Measurements from ENCODE around the gene STUB1. TPM values are rescaled to one million over a fixed set of nuclear protein-coding genes. Genes with fewer than 3 reads are reported as not detected.
A peak's percentile ranks its signal among the peaks of the same experiment; 100 is the strongest.

Gene STUB1
- total and polyA plus RNA-seq, 10 of the 15 experiments (the other 5 are each of a cell fraction or from before 2014, with no cell fraction given), result 4.2 to 136 (median 67.1) TPM

GRCh38 chr16:678858-679813 is 1.1 kb upstream of the STUB1 start:
- RAD21 ChIA-PET (ENCODE audit: unreplicated experiment), result interaction anchor here (0.6 kb wide), 1 partner anchor 1042 kb away, joined by 4 read pairs; no protein-coding TSS in a partner anchor
- SMC1A ChIA-PET (ENCODE audit: uncharacterized antibody, unreplicated experiment), result no interaction called here
- intact Hi-C loops (cut with micrococcal nuclease; ENCODE audit: unreplicated experiment) (no loop called here), in situ Hi-C loops (cut with MboI) (no loop called here)
- no peak for FAIRE-seq
- no peak overlapping the region for H3K27ac ChIP-seq (ENCODE audit: control insufficient read depth, insufficient read depth)
- BruUV-seq (replicated peaks), result no TSS peak
- H3K9me3 ChIP-seq (replicated peaks; ENCODE audit: control insufficient read depth, insufficient read depth, low read length), result no peaks in the 10 kb centered on the region
- POLR2A ChIA-PET, result no interaction called here
- peak overlapping the region; percentile 89 for H2AFZ ChIP-seq (ENCODE audit: control insufficient read depth, low read depth, low read length)
- CTCF ChIA-PET, result interaction anchor here (0.9 kb wide), 1 partner anchor 11 kb away, joined by 4 read pairs; the partner anchor contains the start of gene RHOT2
- peak overlapping the region; percentile 92 for H3K4me2 ChIP-seq (ENCODE audit: control insufficient read depth, insufficient read depth)
- H3K9ac ChIP-seq (ENCODE audit: control insufficient read depth, insufficient read depth, low read length), result no peak overlapping the region
- ATAC-seq, result peak; percentile 18
- H3K79me2 ChIP-seq (ENCODE audit: control insufficient read depth, insufficient read depth, low read length), result peaks cover 24% of the 10 kb centered on the region
- H3K4me1 ChIP-seq (ENCODE audit: control insufficient read depth, insufficient read depth, low read length), result peaks cover 15% of the 10 kb centered on the region
- H3K36me3 ChIP-seq (ENCODE audit: control insufficient read depth in 2 of 2, insufficient read depth in 2 of 2, low read length in 1 of 2), result peaks cover 6 to 7% of the 10 kb centered on the region in 2 experiments; a peak in 2 of 4 replicates
- peak overlapping the region; percentile 57 for H3K4me3 ChIP-seq
- no peak for DNase-seq (ENCODE audit: low read depth, low spot score)
- 23% methylated on average over 50 of the region's 52 CpGs for WGBS (ENCODE audit: insufficient coverage, insufficient replicate concordance, low lambda C conversion rate, missing lambda C conversion rate)
- no peaks in the 10 kb centered on the region for H3K27me3 ChIP-seq (replicated peaks in 1 of 2; ENCODE audit: control insufficient read depth in 2 of 2, insufficient read depth in 2 of 2, low read length in 1 of 2)
- TF ChIP-seq BACH1 (IDR thresholded peaks at IDR 0.05; ENCODE audit: borderline replicate concordance) (peak; percentile 70; the same call in 1 of the 2 replicates), MTA3 (IDR thresholded peaks at IDR 0.05; ENCODE audit: borderline replicate concordance, low read length) (no peak), ZBTB40 (IDR thresholded peaks at IDR 0.05; ENCODE audit: borderline replicate concordance) (no peak), LARP7 (IDR thresholded peaks at IDR 0.05) (0 out of 2 replicates have a peak, but pooled peaks have one; percentile 10), PKNOX1 (IDR thresholded peaks at IDR 0.05) (peak; percentile 16; the same call in 1 of the 2 replicates), GATAD2B (conservative IDR thresholded peaks at IDR 0.05; ENCODE audit: low read depth) (peak; percentile 12; the same call in 1 of the 2 replicates), SMARCA5 (IDR thresholded peaks at IDR 0.05) (0 out of 2 replicates have a peak, but pooled peaks have one; percentile 24), BRCA1 (IDR thresholded peaks at IDR 0.05; ENCODE audit: low read depth, low read length) (no peak), NKRF (conservative IDR thresholded peaks at IDR 0.05) (0 out of 2 replicates have a peak, but pooled peaks have one; percentile 12), MLLT1 (IDR thresholded peaks at IDR 0.05) (peak; percentile 58; the same call in 1 of the 2 replicates), MEF2A (IDR thresholded peaks at IDR 0.05; ENCODE audit: insufficient read depth, low read depth, low read length) (no peak), SIN3A (IDR thresholded peaks at IDR 0.05; ENCODE audit: low read depth, low read length) (no peak)
- peaks cover 6% of the 10 kb centered on the region; the same call in 1 of the 2 replicates for H4K20me1 ChIP-seq (ENCODE audit: control insufficient read depth, insufficient read depth)
